ENCODE data around the gene TTBK1.

TTBK1 gene

DNA sequence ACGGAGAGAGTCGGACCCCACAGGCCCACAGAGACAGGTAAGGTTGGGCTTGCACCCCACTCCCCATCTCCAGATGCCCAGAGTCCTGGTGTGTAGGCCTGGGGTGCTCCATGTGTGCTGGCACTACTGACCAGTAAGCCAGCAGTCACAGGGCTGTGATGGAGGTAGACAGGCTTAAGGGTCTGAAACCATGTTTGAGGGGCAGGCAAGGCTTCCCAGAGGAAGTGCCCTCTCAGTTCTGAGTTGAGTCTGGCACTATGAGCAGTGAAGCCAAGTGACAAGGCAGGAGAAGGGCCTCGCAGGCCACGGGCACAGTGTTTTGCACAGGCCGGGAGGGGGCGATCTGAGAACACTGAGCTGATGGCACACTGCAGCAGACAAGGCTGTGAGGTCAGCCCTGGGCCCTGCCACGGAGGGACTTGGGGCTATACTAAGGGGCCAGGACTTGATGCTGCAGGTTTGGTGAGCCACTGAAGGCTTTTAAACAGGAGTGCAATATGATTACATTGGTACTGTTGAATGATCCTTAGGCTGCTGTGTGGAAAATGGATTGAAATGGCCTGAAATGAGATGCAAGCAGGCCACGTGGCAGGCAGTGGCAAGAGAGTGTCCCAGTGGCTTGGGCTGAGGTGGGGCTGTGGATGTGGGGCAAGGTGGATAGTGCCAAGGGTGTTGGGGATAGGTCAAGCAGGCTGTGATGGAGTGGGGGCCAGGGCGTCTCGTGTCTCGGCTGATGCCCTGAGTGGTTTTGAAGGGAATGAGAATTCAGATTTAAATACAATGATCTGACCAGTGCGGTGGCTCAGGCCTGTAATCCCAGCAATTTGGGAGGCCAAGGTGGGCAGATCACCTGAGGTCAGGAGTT is 20.3 kb downstream of the TTBK1 start:
- TF ChIP-seq, protein P1, sequence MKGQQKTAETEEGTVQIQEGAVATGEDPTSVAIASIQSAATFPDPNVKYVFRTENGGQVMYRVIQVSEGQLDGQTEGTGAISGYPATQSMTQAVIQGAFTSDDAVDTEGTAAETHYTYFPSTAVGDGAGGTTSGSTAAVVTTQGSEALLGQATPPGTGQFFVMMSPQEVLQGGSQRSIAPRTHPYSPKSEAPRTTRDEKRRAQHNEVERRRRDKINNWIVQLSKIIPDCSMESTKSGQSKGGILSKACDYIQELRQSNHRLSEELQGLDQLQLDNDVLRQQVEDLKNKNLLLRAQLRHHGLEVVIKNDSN (IDR thresholded peaks at IDR 0.05): no peak
- no peak for TF ChIP-seq EP300 (IDR thresholded peaks at IDR 0.05; ENCODE audit: borderline replicate concordance)
- peak; percentile 96 for TF ChIP-seq RAD21 (IDR thresholded peaks at IDR 0.05; ENCODE audit: low read depth)
- TF ChIP-seq, protein P2, sequence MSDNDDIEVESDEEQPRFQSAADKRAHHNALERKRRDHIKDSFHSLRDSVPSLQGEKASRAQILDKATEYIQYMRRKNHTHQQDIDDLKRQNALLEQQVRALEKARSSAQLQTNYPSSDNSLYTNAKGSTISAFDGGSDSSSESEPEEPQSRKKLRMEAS (IDR thresholded peaks at IDR 0.05): peak; percentile 13; the same call in 1 of the 2 replicates

DNA sequence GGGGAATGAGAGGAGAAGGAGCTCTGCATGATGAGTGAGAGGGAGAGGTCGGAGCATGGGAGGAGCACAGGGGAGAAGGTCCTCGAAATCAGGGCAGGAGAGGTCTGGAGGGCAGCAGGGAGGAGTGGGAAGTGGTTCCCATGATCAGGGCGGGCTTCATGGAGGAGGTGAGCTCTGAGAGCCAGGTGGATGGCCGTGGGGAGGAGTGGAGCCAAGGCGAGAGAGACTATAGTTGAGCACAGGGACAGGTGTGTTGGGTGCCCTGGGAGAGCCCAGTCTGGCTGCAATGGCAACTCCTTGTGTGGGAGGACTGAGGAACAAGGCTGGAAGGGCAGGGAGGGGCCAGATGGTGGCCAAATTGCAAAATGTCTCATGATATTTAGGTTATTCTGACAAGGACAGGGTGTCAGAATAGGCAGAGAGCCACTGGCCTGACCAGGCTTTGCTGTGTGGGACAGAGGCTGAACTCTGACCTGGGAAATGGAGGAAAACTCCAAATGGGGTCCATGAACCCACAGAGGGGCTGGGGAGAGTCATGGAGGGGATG is 21.4 kb downstream of the TTBK1 start:
- TF ChIP-seq NFIC (IDR thresholded peaks at IDR 0.05): no peak
- no peak for TF ChIP-seq CEBPB (IDR thresholded peaks at IDR 0.05)
- TF ChIP-seq ZBTB7A (IDR thresholded peaks at IDR 0.05; ENCODE audit: low read depth): no peak
- TF ChIP-seq RAD21 (IDR thresholded peaks at IDR 0.05; ENCODE audit: low read depth): no peak
- TF ChIP-seq CREB1 (IDR thresholded peaks at IDR 0.05; ENCODE audit: low read depth): no peak
- TF ChIP-seq TAF1 (IDR thresholded peaks at IDR 0.05; ENCODE audit: low read depth): no peak
- TF ChIP-seq YY1 (IDR thresholded peaks at IDR 0.05; ENCODE audit: low read depth): no peak
- TF ChIP-seq TEAD4 (IDR thresholded peaks at IDR 0.05): no peak
- no peak for TF ChIP-seq TCF12 (IDR thresholded peaks at IDR 0.05; ENCODE audit: low read depth)
- no peak for TF ChIP-seq EGR1 (IDR thresholded peaks at IDR 0.05)
- no peak for TF ChIP-seq EP300 (IDR thresholded peaks at IDR 0.05; ENCODE audit: borderline replicate concordance)
- no peak for TF ChIP-seq FOXM1 (IDR thresholded peaks at IDR 0.05; ENCODE audit: borderline replicate concordance, low read depth)
- TF ChIP-seq, protein P1 (IDR thresholded peaks at IDR 0.05): no peak
- TF ChIP-seq, protein P2 (IDR thresholded peaks at IDR 0.05): no peak
- TF ChIP-seq, protein P3, sequence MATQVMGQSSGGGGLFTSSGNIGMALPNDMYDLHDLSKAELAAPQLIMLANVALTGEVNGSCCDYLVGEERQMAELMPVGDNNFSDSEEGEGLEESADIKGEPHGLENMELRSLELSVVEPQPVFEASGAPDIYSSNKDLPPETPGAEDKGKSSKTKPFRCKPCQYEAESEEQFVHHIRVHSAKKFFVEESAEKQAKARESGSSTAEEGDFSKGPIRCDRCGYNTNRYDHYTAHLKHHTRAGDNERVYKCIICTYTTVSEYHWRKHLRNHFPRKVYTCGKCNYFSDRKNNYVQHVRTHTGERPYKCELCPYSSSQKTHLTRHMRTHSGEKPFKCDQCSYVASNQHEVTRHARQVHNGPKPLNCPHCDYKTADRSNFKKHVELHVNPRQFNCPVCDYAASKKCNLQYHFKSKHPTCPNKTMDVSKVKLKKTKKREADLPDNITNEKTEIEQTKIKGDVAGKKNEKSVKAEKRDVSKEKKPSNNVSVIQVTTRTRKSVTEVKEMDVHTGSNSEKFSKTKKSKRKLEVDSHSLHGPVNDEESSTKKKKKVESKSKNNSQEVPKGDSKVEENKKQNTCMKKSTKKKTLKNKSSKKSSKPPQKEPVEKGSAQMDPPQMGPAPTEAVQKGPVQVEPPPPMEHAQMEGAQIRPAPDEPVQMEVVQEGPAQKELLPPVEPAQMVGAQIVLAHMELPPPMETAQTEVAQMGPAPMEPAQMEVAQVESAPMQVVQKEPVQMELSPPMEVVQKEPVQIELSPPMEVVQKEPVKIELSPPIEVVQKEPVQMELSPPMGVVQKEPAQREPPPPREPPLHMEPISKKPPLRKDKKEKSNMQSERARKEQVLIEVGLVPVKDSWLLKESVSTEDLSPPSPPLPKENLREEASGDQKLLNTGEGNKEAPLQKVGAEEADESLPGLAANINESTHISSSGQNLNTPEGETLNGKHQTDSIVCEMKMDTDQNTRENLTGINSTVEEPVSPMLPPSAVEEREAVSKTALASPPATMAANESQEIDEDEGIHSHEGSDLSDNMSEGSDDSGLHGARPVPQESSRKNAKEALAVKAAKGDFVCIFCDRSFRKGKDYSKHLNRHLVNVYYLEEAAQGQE (IDR thresholded peaks at IDR 0.05; ENCODE audit: low read depth): no peak

- TF ChIP-seq CEBPB (IDR thresholded peaks at IDR 0.05) (no peak), NFIC (IDR thresholded peaks at IDR 0.05) (no peak), TAF1 (IDR thresholded peaks at IDR 0.05; ENCODE audit: low read depth) (no peak), FOXM1 (IDR thresholded peaks at IDR 0.05; ENCODE audit: borderline replicate concordance, low read depth) (no peak), TCF12 (IDR thresholded peaks at IDR 0.05; ENCODE audit: low read depth) (no peak), EP300 (IDR thresholded peaks at IDR 0.05; ENCODE audit: borderline replicate concordance) (no peak), CREB1 (IDR thresholded peaks at IDR 0.05; ENCODE audit: low read depth) (no peak), TEAD4 (IDR thresholded peaks at IDR 0.05) (no peak), EGR1 (IDR thresholded peaks at IDR 0.05) (no peak), RAD21 (IDR thresholded peaks at IDR 0.05; ENCODE audit: low read depth) (no peak), YY1 (IDR thresholded peaks at IDR 0.05; ENCODE audit: low read depth) (no peak), ZBTB7A (IDR thresholded peaks at IDR 0.05; ENCODE audit: low read depth) (no peak)
- TF ChIP-seq, protein P1 (IDR thresholded peaks at IDR 0.05): no peak
- TF ChIP-seq, protein P2 (IDR thresholded peaks at IDR 0.05): no peak
- TF ChIP-seq, protein P3 (IDR thresholded peaks at IDR 0.05; ENCODE audit: low read depth): no peak
These were observed 22.3 kb downstream of the TTBK1 start for GRCh38 chr6:43265564-43265963.

GRCh38 chr6:43267619-43268354 is 24.5 kb downstream of the TTBK1 start:
- TF ChIP-seq, protein P3 (IDR thresholded peaks at IDR 0.05; ENCODE audit: low read depth): no peak
- TF ChIP-seq CREB1 (IDR thresholded peaks at IDR 0.05; ENCODE audit: low read depth) (no peak), EP300 (IDR thresholded peaks at IDR 0.05; ENCODE audit: borderline replicate concordance) (no peak), FOXM1 (IDR thresholded peaks at IDR 0.05; ENCODE audit: borderline replicate concordance, low read depth) (no peak), TEAD4 (IDR thresholded peaks at IDR 0.05) (no peak)
- TF ChIP-seq, protein P1 (IDR thresholded peaks at IDR 0.05): no peak

All from Ishikawa (cell line).